Neuronal stem cell (in vitro differentiated cells): Measurements from ENCODE around the gene PIEZO2.

Source experiments
- DNase-seq: peaks from one replicate; pipeline ENCODE4 v3.0.0-alpha.2; 2013; ENCODE audit warnings: low spot score
- H2AFZ ChIP-seq: one replicate; pipeline ENCODE4 v1.6.1; 2013; ENCODE audit warnings: mild to moderate bottlenecking, low read length, inconsistent platforms
- H2AK5ac ChIP-seq: 2 replicates; pipeline ENCODE4 v1.6.1; 2013; ENCODE audit warnings: low read depth, mild to moderate bottlenecking, inconsistent platforms, low read length, moderate library complexity, mixed read lengths
- H2BK120ac ChIP-seq: 2 replicates; pipeline ENCODE4 v1.6.1; 2013; ENCODE audit warnings: low read depth, mild to moderate bottlenecking, inconsistent platforms, low read length, moderate library complexity, mixed read lengths
- H2BK12ac ChIP-seq: one replicate; pipeline ENCODE4 v1.6.1; 2013; ENCODE audit warnings: low read length, inconsistent platforms
- H2BK15ac ChIP-seq: 2 replicates; pipeline ENCODE4 v1.6.1; 2013; ENCODE audit warnings: mild to moderate bottlenecking, low read length, inconsistent platforms, mixed read lengths
- H2BK5ac ChIP-seq: one replicate; pipeline ENCODE4 v1.6.1; 2013; ENCODE audit warnings: inconsistent platforms, mild to moderate bottlenecking, low read length, moderate library complexity
- H3K14ac ChIP-seq: one replicate; pipeline ENCODE4 v1.6.1; 2013; ENCODE audit warnings: low read length, inconsistent platforms
- H3K18ac ChIP-seq: 2 replicates; pipeline ENCODE4 v1.6.1; 2013; ENCODE audit warnings: low read length, inconsistent platforms
- H3K23ac ChIP-seq: 2 replicates; pipeline ENCODE4 v1.6.1; 2013; ENCODE audit warnings: low read depth, mild to moderate bottlenecking, mixed read lengths, low read length, inconsistent platforms; ENCODE audit not compliant: poor library complexity
- H3K27ac ChIP-seq: replicated peaks from 3 replicates; pipeline ENCODE4 v1.5.1; 2013; ENCODE audit warnings: low read length, inconsistent platforms
- H3K27me3 ChIP-seq, 3 experiments: 2 replicates each; pipeline ENCODE4 v1.6.1; 2013; ENCODE audit warnings: low read length in 3 of 3, mild to moderate bottlenecking in 2 of 3, inconsistent platforms in 1 of 3, low read depth in 1 of 3, mixed read lengths in 1 of 3, moderate library complexity in 1 of 3; ENCODE audit not compliant: control insufficient read depth in 3 of 3, insufficient read depth in 3 of 3
- H3K36me3 ChIP-seq, 2 donors: replicated peaks in 1 of 2; 2 replicates each; pipeline ENCODE4 v1.6.1; 2013; ENCODE audit warnings: low read length in 2 of 2; ENCODE audit not compliant: control insufficient read depth in 2 of 2, insufficient read depth in 2 of 2
- H3K4ac ChIP-seq: 2 replicates; pipeline ENCODE4 v1.6.1; 2013; ENCODE audit warnings: inconsistent platforms, mild to moderate bottlenecking, low read length, moderate library complexity
- H3K4me1 ChIP-seq, 2 donors: 1 replicate in 1 of 2; 2 replicates in 1 of 2; pipeline ENCODE4 v1.6.1; 2013; ENCODE audit warnings: low read length in 2 of 2, low read depth in 1 of 2; ENCODE audit not compliant: control insufficient read depth in 2 of 2, insufficient read depth in 1 of 2
- H3K4me2 ChIP-seq: one replicate; pipeline ENCODE4 v1.6.1; 2013; ENCODE audit warnings: mild to moderate bottlenecking, low read length, inconsistent platforms; ENCODE audit not compliant: insufficient read depth, poor library complexity, severe bottlenecking
- H3K4me3 ChIP-seq, 2 donors: 2 replicates each; pipeline ENCODE4 v1.5.1; 2013; ENCODE audit warnings: low read length in 2 of 2, mild to moderate bottlenecking in 2 of 2, inconsistent platforms in 1 of 2, moderate library complexity in 1 of 2
- H3K79me1 ChIP-seq: one replicate; pipeline ENCODE4 v1.6.1; 2013; ENCODE audit warnings: low read depth, mild to moderate bottlenecking, inconsistent platforms, low read length, moderate library complexity
- H3K9ac ChIP-seq: one replicate; pipeline ENCODE4 v1.6.1; 2013; ENCODE audit warnings: mild to moderate bottlenecking, low read depth, low read length, inconsistent platforms; ENCODE audit not compliant: poor library complexity
- H3K9me3 ChIP-seq, 2 donors: replicated peaks in 1 of 2; 2 replicates each; pipeline versions ENCODE3 to v1.6.1; 2013; ENCODE audit warnings: low read length in 2 of 2, mild to moderate bottlenecking in 2 of 2, inconsistent platforms in 1 of 2, low read depth in 1 of 2, mixed read lengths in 1 of 2, moderate library complexity in 1 of 2; ENCODE audit not compliant: control insufficient read depth in 2 of 2, insufficient read depth in 1 of 2
- H4K8ac ChIP-seq: one replicate; pipeline ENCODE4 v1.6.1; 2013; ENCODE audit warnings: low read depth, mild to moderate bottlenecking, inconsistent platforms, low read length, moderate library complexity
- H4K91ac ChIP-seq: one replicate; pipeline ENCODE4 v1.6.1; 2013; ENCODE audit warnings: low read length, low read depth, mild to moderate bottlenecking, inconsistent platforms; ENCODE audit not compliant: poor library complexity
- WGBS, 2 donors: extraction: QIAGEN DNeasy Blood & Tissue Kit; methylation state at CpG; one replicate each; pipeline ENCODE4 v1.1.7; 2013; ENCODE audit warnings: missing lambda C conversion rate in 2 of 2, mixed read lengths in 1 of 2; ENCODE audit not compliant: insufficient read length in 2 of 2, insufficient replicate concordance in 1 of 2; ENCODE audit errors: extremely low coverage in 2 of 2; 5-methylcytosine and 5-hydroxymethylcytosine counted together

PIEZO2 gene

DNA sequence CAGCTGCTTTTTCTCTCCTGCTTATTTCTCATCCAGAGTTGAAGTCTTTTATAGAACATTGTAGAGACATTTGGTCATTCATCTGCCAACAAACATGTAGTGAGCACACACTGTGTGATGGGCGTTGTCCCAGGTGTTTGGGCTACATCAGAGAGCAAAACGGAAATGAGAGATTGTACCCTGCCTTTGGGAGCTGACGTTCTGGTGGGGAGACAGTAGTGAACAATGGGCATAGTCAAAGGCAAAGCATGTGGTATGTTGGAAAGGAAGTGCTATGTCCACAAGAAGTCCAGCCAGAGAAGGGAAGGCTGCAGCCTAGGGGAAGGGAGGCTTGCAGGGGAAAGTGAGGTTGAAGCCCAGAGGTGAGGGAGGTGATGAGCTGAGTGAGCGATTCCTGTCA, 78.1 kb downstream of the PIEZO2 start:
- no peaks in the 10 kb centered on the region for H3K9me3 ChIP-seq
- H4K91ac ChIP-seq = no peak overlapping the region
- H2AK5ac ChIP-seq = no peak overlapping the region
- H2BK12ac ChIP-seq = no peak overlapping the region
- no peak overlapping the region for H4K8ac ChIP-seq
- no peak overlapping the region for H3K9ac ChIP-seq
- no peak overlapping the region for H3K4me3 ChIP-seq
- no peak for DNase-seq
- H2BK120ac ChIP-seq = no peak overlapping the region
- no peak overlapping the region for H2AFZ ChIP-seq
- H3K36me3 ChIP-seq = no peaks in the 10 kb centered on the region
- H3K4ac ChIP-seq = no peak overlapping the region
- H3K27ac ChIP-seq = no peak overlapping the region
- H3K79me1 ChIP-seq = no peaks in the 10 kb centered on the region
- H3K4me1 ChIP-seq = no peaks in the 10 kb centered on the region
- H3K23ac ChIP-seq = no peak overlapping the region
- no peak overlapping the region for H3K18ac ChIP-seq
- no peak overlapping the region for H2BK15ac ChIP-seq
- no peak overlapping the region for H3K14ac ChIP-seq
- H3K4me2 ChIP-seq = no peak overlapping the region
- H3K27me3 ChIP-seq = no peaks in the 10 kb centered on the region
- H2BK5ac ChIP-seq = no peak overlapping the region
- WGBS, 2 donors = no CpG with 5 or more reads among the region's 4 CpGs

DNA sequence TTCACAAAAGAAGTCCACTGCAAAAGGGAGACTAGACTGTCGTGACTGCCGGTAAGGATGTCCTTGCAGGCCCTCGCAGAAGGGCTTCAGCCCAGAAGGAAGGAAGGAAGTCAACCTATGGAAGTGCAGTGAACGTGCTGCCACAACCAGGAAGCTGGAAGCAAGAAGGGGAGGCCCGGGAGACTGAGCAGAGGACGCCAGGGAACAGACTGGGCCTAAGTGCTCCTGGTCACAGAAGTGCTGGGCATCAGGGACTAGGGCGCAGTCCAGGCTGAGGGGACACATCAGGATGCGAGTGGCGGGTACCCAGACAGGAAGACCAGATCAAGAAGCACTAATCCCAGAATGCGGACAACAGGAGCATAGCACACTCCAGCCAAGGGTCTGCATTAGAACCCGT, 78.8 kb downstream of the PIEZO2 start:
- no peaks in the 10 kb centered on the region for H3K4me1 ChIP-seq
- no peak overlapping the region for H3K4ac ChIP-seq
- H2BK15ac ChIP-seq = no peak overlapping the region
- H3K14ac ChIP-seq = no peak overlapping the region
- WGBS, 2 donors = no CpG with 5 or more reads among the region's 11 CpGs
- H3K9me3 ChIP-seq = no peaks in the 10 kb centered on the region
- H2BK120ac ChIP-seq = no peak overlapping the region
- no peak overlapping the region for H4K8ac ChIP-seq
- no peak overlapping the region for H2BK12ac ChIP-seq
- no peak overlapping the region for H3K23ac ChIP-seq
- no peak overlapping the region for H3K9ac ChIP-seq
- H3K27ac ChIP-seq = no peak overlapping the region
- no peak overlapping the region for H2BK5ac ChIP-seq
- H3K79me1 ChIP-seq = no peaks in the 10 kb centered on the region
- no peak overlapping the region for H3K4me2 ChIP-seq
- H3K4me3 ChIP-seq = no peak overlapping the region
- no peak overlapping the region for H2AK5ac ChIP-seq
- no peaks in the 10 kb centered on the region for H3K36me3 ChIP-seq
- H3K27me3 ChIP-seq = no peaks in the 10 kb centered on the region
- no peak for DNase-seq
- H4K91ac ChIP-seq = no peak overlapping the region
- H3K18ac ChIP-seq = no peak overlapping the region
- no peak overlapping the region for H2AFZ ChIP-seq

DNA sequence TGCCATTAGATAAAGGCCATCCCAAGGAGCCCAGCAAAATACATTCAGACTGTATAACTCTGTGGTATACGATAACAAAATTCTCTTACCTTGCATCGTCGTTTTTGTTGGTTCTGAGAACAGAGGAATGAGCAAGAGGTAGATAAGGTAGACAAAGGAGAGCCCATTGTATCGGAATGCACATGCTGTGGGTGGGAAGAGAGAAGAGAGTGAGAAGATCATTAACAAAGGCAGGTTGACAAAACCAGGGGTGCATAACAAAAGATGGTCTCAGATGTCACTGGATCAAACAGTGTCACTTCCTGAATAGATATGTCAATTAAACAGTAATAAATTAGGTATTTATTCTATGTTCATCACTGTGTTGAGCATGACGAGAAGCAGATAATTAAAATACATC, 83.3 kb downstream of the PIEZO2 start:
- no peak overlapping the region for H3K9ac ChIP-seq
- H3K27me3 ChIP-seq = no peaks in the 10 kb centered on the region
- no CpG with 5 or more reads among the region's 5 CpGs for WGBS, 2 donors
- no peak overlapping the region for H3K4me2 ChIP-seq
- H4K91ac ChIP-seq = no peak overlapping the region
- no peak overlapping the region for H3K23ac ChIP-seq
- H2BK120ac ChIP-seq = no peak overlapping the region
- DNase-seq = no peak
- no peaks in the 10 kb centered on the region for H3K4me1 ChIP-seq
- H3K4ac ChIP-seq = no peak overlapping the region
- no peak overlapping the region for H2BK5ac ChIP-seq
- no peak overlapping the region for H2BK15ac ChIP-seq
- H3K9me3 ChIP-seq = no peaks in the 10 kb centered on the region
- H3K79me1 ChIP-seq = no peaks in the 10 kb centered on the region
- no peak overlapping the region for H3K27ac ChIP-seq
- no peak overlapping the region for H3K18ac ChIP-seq
- no peak overlapping the region for H2BK12ac ChIP-seq
- H2AK5ac ChIP-seq = no peak overlapping the region
- no peak overlapping the region for H2AFZ ChIP-seq
- H3K36me3 ChIP-seq = no peaks in the 10 kb centered on the region
- no peak overlapping the region for H3K4me3 ChIP-seq
- H3K14ac ChIP-seq = no peak overlapping the region
- H4K8ac ChIP-seq = no peak overlapping the region

DNA sequence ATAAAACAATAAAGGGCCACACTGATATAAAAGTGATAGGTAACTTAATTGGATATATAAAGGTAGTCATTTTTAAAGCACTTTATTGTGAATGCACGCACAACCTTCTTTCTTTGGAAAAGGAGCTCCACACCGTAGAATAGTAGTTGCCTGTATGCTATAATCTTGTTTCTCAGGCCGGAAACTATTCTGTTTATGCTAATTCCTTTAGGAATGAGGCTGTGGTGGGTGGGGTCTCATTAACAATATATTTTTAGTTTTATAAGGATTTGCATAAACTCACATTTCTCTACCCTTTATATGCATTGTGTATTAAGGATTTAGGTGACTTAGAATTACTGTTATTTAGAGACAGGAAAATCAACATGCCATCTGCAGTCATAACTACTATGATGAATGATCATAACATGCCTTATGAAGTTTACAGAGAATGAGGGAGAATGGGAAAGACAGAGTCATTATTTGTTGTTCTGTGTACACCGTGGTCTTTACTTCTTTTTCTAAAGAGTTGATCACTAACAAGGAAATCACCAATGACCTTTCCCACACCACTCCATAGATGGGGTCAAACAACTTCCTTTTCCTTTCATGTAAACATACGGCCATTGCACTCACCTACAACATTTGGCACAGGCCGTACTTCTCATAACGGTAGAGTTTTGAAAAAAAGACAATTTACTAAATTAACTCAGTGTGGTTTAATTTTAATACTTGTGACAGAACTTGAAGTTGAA, 84.5 kb downstream of the PIEZO2 start:
- Histone ChIP-seq H3K18ac (no peak overlapping the region), H2AK5ac (no peak overlapping the region), H3K4ac (no peak overlapping the region), H3K9me3 (no peaks in the 10 kb centered on the region), H3K4me2 (no peak overlapping the region), H2BK15ac (no peak overlapping the region), H3K27me3 (no peaks in the 10 kb centered on the region), H4K91ac (no peak overlapping the region), H2AFZ (no peak overlapping the region), H3K36me3 (no peaks in the 10 kb centered on the region), H3K4me1 (no peaks in the 10 kb centered on the region), H4K8ac (no peak overlapping the region), H3K9ac (no peak overlapping the region), H3K4me3 (no peak overlapping the region), H3K27ac (no peak overlapping the region), H2BK12ac (no peak overlapping the region), H2BK120ac (no peak overlapping the region), H3K14ac (no peak overlapping the region), H3K23ac (no peak overlapping the region), H3K79me1 (no peaks in the 10 kb centered on the region), H2BK5ac (no peak overlapping the region)
- WGBS, 2 donors = no CpG with 5 or more reads among the region's 7 CpGs
- DNase-seq = no peak
